Stimulated activated CD4-positive, alpha-beta T cell treated with anti-CD3 and anti-CD28 coated beads, Interleukin-15, amount 100 ng/mL, for 1 hour (primary cell): ENCODE data around the gene SNAPC4.

Experiments
- DNase-seq, 2 donors: peaks; one replicate each; pipeline ENCODE4 v3.0.0-alpha.2; 2020; ENCODE audit warnings: low read depth in 1 of 2, low spot score in 1 of 2

Gene SNAPC4

DNA sequence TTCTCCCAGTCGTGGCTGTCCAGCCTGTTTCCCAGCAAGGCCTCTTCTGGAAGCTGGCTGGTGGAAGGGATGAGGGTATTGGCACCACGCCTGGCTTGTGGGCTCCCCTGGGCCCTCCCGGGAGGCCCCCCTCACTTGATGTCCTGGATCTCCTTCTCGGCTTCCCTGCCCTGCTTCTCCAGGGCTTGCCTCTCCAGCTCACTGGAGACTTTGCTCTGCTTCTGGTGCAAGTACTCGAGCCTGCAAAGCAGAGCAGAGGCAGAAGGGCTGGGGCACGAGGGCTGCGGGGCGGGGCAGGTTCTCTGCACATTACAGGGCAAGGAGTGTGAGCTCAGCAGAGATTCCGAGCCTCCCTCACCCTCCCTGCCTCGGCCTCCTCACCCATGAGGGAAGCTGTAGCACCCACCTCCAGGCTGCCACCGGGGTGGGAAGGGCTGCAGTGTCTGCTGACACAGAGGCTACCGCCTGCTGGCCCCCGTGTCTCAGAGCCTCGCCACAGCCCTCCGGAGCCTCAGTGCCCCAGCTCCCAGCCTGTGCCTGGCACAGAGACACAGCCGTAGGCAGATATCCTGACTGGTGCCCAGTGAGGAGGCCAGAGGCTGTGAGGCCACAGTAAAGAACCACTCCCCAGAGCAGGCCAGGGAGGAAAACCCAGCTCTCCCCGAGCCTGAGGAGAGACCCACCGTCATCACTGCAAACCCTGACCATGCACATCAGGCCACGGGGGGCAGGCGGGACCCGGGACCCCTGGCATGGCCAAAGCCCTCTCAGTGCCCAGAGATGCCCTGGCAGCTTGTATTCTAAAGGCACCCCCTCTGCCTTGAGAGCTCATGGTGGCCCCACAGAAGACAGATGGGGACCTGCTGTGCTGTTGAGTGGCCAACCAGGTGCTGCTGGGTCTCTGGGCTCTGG lies 7.2 kb downstream of the SNAPC4 start:
- no peak for DNase-seq

DNA sequence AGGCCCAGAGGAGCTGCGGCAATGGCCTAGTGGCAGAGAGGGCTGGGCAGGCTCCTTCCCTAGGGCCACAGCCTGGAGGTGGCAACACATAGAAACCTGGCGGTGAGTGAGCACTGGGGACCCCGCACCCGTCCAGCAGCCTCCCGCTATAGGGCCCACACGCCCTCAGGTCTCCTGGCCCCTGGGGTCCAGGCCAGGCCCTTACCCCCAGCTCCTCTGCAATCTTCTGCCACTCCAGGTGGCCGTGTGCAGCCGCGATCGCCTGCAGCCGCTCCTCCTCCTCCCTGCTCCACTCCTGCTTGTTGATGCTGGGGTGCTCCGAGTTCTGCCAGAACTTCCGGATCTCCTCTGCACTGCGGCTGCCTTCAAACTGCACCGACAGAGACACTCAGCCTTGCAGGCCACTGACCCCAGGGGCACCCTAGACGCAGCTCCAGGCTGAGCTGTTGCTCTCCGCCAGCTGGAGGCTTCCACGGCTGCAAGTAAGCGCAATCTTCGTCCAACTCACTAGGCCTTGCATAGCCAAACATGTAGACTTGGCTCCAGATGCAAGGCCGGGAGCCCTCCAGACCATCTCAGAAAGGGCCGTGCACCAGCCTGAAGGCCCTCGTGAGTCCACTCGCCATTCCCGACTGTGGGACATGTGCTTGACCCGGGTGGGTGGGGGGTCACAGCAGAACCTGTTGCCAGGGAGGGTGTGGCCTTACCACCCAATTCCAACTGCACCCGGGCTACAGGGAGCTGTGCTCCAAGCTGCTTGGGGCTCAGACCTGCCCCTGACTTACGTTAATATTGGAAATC lies 8.0 kb downstream of the SNAPC4 start:
- no peak for DNase-seq

- no peak for DNase-seq
These were observed 10.6 kb downstream of the SNAPC4 start for GRCh38 chr9:136389396-136389795.

- no peak for DNase-seq
These were observed 12.8 kb downstream of the SNAPC4 start for GRCh38 chr9:136387217-136387616.

DNA sequence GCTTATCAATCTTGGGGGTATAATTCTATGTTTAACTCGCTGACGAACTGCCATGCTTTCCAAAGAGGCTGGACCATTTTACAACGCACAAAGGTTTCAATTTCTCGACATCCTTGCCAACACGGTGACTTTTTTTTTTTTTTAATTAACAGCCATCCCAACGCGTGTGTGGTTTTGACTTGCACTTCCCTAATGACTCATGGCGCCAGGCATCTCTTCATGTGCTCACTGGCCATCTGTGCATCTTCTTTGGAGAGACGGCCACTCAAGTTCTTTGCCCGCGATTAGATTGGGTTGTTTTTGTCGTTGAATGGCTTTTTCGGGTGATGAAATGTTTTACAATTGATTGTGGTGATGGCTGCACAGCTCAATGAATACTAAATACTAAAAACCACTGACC lies 14.0 kb downstream of the SNAPC4 start:
- DNase-seq = no peak

DNA sequence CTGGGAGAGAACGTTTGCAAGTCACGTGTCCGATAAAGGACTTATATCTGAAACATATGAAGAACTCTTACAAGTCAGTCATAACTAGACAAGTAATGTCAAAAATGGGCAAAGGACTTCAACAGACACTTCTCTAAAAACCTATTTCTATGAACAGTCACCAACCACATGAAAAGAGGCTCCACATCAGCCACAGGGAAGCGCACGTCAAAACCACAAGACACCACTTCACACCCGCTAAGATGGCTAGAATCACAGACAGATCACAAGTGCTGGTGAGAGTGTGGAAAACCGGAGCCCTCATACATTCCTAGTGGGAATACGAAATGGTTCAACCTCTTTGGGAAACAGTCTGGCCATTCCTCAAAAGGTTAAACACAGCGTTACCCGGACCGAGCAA lies 15.0 kb downstream of the SNAPC4 start:
- DNase-seq = no peak

DNA sequence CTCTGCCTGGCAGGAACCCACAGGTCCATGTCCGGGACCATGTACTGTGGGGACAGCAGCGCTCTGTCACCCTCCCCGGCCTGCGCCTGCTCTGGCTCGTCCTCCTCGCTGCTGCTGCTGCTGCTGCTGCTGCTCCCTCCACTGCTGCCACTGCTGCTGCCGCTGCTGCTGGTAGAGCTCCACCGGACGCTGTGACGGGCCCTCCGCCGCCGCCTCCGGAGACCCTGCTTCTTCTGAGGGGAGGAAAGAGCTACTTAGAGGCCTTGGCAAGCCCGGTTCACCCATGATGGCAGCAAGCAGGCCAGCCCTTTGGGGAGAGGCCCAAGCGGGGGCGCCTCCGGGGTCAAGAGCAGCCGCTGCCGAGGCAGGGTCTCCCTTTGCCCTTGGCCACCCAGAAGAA lies 16.5 kb downstream of the SNAPC4 start:
- no peak for DNase-seq

- DNase-seq = no peak
These were observed 17.9 kb downstream of the SNAPC4 start for GRCh38 chr9:136381966-136382513.

DNA sequence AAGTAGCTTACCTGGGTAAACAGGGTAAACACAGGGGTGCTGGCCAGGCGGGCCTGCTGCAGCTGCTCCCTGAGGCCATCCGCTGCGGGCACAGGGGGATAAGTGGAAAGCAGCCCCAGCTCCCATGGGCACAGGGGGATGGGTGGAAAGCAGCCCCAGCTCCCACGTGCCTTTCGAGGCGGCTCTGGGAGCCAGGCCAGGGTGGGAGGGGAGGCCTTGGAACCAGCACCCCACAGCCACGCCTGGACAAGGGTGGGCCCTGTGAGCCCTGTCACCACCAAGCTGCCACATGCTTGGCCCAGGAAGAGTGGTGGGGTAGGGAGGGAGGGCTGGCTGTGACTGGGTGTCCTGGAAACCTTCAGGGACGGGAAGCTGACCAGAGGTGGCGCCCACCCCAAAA lies 18.7 kb downstream of the SNAPC4 start:
- DNase-seq = no peak

DNA sequence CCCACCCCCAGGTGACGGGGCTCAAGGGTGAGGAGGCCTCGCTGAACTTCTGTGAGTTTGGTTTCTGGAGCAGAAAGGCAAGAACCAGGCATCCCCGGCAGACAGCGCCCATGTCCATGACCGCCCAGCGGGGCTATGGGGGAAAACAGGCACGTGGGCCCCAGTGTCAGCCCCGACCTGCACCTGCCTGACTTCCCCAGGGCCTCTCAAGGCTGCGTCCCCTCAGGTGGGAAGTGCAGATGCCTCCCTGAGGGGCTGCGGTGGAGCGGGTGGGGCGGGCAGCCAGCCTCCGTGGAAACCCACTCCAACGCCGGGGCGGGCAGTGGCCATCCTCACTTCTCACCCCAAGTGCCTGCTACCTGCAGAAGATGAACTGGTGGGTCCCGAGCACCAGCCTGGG lies 19.6 kb downstream of the SNAPC4 start:
- no peak for DNase-seq

DNA sequence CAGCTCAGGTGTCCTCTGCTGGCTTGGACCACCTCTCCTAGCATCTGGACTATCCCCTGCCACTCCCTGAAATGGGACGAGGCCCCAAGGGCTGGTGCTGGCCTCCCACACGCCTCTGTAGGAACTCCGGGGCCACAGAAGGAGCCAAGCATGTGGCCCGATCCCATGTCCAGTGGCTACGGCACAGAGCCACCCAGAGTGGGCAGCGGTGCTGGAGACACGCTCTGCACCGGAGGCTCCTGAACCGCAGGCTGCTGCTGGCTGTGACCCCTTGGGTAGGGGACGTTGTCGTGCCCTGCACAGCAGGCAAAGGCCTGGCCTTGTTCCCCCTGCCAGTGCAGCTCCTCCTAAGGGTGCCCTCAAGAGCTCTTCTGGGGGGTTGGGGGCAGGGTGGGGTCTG lies 20.1 kb downstream of the SNAPC4 start:
- no peak for DNase-seq

- no peak for DNase-seq
These were observed 20.6 kb downstream of the SNAPC4 start for GRCh38 chr9:136379401-136379800.

- DNase-seq = no peak
These were observed 21.0 kb downstream of the SNAPC4 start for GRCh38 chr9:136379003-136379287.

- no peak for DNase-seq
These were observed 21.6 kb downstream of the SNAPC4 start for GRCh38 chr9:136378170-136379002.

- no peak for DNase-seq
These were observed 22.4 kb downstream of the SNAPC4 start for GRCh38 chr9:136377341-136378169.

GRCh38 chr9:136376457-136376856 lies 23.5 kb downstream of the SNAPC4 start:
- no peak for DNase-seq

GRCh38 chr9:136375096-136375495 lies 24.9 kb downstream of the SNAPC4 start:
- DNase-seq = no peak

DNA sequence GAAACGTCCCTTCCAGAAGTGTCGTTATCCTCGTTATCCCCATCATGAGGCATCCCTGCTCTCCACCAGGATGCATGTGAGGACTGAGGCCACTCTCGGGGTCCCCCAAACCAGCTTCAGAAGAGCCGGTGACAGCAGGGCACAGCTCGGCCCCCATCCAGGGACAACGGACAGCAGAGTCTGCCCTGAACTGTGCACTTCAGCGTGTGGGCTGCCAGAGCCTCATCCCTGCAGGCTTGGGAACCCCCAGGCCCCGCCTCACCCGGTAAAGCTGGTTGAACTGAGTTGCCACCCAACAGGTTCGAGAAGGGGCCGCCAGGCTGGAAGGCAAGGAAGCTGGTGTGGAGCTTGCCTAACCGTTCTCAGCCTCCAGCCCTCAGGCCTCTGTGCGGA lies 25.8 kb downstream of the SNAPC4 start:
- DNase-seq = no peak

DNA sequence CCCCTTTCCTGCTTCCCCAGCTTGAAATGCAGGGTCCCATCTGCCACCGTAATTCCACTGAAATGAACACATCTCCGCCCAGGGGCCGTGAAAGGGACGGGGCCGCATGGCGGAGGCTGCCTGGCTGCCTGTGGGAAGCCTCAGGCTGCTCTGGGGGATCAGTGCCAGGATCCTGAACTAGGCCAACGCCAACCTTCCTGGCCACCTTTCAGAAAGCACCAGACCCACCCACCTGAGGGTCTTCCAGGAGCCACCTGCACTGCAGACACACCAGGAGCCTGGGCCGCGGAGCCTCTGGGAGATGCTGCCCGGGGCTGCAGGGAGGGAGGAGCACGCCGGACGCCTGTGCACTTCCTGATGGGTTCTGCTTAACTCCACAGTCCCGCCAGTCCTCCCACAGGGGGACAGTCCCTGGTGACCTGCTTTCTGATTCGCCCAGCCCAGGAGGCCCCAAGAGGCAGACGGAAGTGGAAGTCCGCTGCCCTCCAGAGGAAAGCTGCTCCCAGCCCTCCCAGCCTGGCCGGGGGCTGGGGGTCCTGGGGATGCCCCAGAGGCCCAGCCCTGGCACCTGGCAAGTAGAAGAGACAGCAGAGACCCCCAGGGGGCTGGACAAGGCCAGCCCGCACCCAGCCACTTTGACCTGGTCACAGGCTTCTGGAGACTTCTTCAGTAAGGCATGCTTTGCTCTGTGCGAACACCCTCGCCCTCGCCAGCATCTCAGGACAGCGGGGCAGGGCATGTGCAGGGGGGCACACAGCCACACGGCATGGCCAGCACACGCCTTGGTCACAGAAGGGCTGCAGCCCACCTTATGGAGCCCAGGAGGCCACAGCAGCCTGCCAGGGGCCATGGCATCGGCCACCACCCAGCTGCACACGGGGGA lies 26.4 kb downstream of the SNAPC4 start, which contains the start of gene CARD9:
Gene CARD9, minus strand, starts transcription at position 370 of the 883 bp plus-strand sequence. CDS start 1,591 bp downstream, outside the sequence.
- DNase-seq = no peak
